NCI-H128 (cell line): ENCODE data around the gene PRH2.

ENCODE experiments used
- DNase-seq: peaks from one replicate; lab custom pipeline; 2025; ENCODE audit not compliant: unreplicated experiment; lab: John Stamatoyannopoulos, UW

PRH2 gene

GRCh38 chr12:10928746-10929286, at the start of gene PRH2:
PRH2 (plus strand) TSS chr12:10929236; CDS start chr12:10929274, 38 bp downstream.
- no peak for DNase-seq

- no peak for DNase-seq
These were observed 44.8 kb upstream of the PRH2 start, which contains the start of gene PRH1 for GRCh38 chr12:10884086-10884725. PRH1 (minus strand) TSS chr12:10884255; CDS start chr12:10884217, 38 bp downstream.

GRCh38 chr12:10889226-10889625, 39.8 kb upstream of the PRH2 start:
- no peak for DNase-seq

- DNase-seq: no peak
These were observed 37.1 kb upstream of the PRH2 start for GRCh38 chr12:10891937-10892336.

GRCh38 chr12:10896854-10897253, 32.2 kb upstream of the PRH2 start:
- DNase-seq: no peak

- DNase-seq: no peak
These were observed 28.5 kb upstream of the PRH2 start for GRCh38 chr12:10900530-10900929.

- DNase-seq: no peak
These were observed 28.1 kb upstream of the PRH2 start for GRCh38 chr12:10900972-10901371.

GRCh38 chr12:10901427-10901826, 27.6 kb upstream of the PRH2 start:
- DNase-seq: no peak

GRCh38 chr12:10904686-10905085, 24.4 kb upstream of the PRH2 start:
- DNase-seq: no peak

GRCh38 chr12:10909462-10909861, 19.6 kb upstream of the PRH2 start, which contains the start of gene TAS2R13:
TAS2R13 (minus strand) TSS chr12:10909562; CDS start chr12:10909298, 264 bp downstream.
- DNase-seq: no peak

- DNase-seq: no peak
These were observed 18.7 kb upstream of the PRH2 start for GRCh38 chr12:10910380-10910779.

GRCh38 chr12:10919809-10920208, 9.2 kb upstream of the PRH2 start:
- no peak for DNase-seq

GRCh38 chr12:10926269-10926668, 2.8 kb upstream of the PRH2 start:
- no peak for DNase-seq

- DNase-seq: no peak
These were observed 7.5 kb downstream of the PRH2 start for GRCh38 chr12:10936506-10936905.

- DNase-seq: no peak
These were observed 10.1 kb downstream of the PRH2 start, which contains the start of gene TAS2R14 for GRCh38 chr12:10939163-10939562. TAS2R14 (minus strand) TSS chr12:10939263; CDS start chr12:10939207, 56 bp downstream.

GRCh38 chr12:10940389-10940788, 11.4 kb downstream of the PRH2 start:
- DNase-seq: no peak

GRCh38 chr12:10941369-10941768, 12.3 kb downstream of the PRH2 start:
- no peak for DNase-seq

GRCh38 chr12:10941916-10942607, 13.0 kb downstream of the PRH2 start:
- no peak for DNase-seq

GRCh38 chr12:10943167-10943566, 14.1 kb downstream of the PRH2 start:
- no peak for DNase-seq

GRCh38 chr12:10952645-10953044, 23.6 kb downstream of the PRH2 start:
- DNase-seq: no peak

- no peak for DNase-seq
These were observed 27.0 kb downstream of the PRH2 start for GRCh38 chr12:10956085-10956484.

- no peak for DNase-seq
These were observed 28.7 kb downstream of the PRH2 start for GRCh38 chr12:10957741-10958140.
